ENCODE measurements around the gene TBX20. TPM values are rescaled to one million over a fixed set of nuclear protein-coding genes. Genes with fewer than 3 reads are reported as not detected.

The TBX20 gene
- total RNA-seq, 1 donor from 2014 or later, result 0.36 TPM

Other genes with a start within 250 kb of the TBX20 start
- 33.6 TPM for gene DPY19L1, start 216.6 kb downstream of the TBX20 start, total RNA-seq (ENCODE audit: unreplicated experiment)

All from endothelial cell (in vitro differentiated cells).